Fibroblast of skin of abdomen (primary cell): ENCODE results near the gene KANSL3.
"Not testable (repeated sequence)": the region's sequence is repeated elsewhere in the genome, so short reads cannot be mapped to it uniquely, and the experiment has no call there.

Source experiments
- DNase-seq: peaks from one replicate; pipeline ENCODE4 v3.0.0-alpha.2; 2013

Gene KANSL3

GRCh38 chr2:96604104-96604503 lies 34.0 kb downstream of the KANSL3 start:
- no peak for DNase-seq

DNA sequence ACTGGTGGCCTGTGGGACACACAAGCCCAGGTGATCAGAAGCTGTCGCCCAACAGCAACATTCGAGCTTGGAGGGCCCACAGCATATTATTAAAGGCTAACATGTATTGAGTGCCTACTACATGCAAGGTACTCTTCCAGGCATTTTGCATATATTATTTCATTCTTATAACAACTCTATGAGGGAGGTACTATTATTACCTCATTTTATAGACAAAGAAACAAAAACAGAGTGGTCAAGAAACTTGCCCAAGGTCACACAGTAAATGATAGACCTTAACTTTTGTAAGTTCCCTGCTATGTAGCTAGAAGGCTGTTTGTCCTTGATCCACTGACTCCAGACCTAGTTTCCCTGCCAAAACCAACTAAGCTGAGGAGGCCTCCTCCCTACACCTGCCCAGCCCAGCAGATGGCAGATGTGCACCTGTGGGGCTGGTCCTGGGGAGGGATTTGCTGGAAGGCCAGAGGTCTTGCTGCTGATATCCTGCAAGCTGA lies 35.7 kb downstream of the KANSL3 start:
- no peak for DNase-seq

DNA sequence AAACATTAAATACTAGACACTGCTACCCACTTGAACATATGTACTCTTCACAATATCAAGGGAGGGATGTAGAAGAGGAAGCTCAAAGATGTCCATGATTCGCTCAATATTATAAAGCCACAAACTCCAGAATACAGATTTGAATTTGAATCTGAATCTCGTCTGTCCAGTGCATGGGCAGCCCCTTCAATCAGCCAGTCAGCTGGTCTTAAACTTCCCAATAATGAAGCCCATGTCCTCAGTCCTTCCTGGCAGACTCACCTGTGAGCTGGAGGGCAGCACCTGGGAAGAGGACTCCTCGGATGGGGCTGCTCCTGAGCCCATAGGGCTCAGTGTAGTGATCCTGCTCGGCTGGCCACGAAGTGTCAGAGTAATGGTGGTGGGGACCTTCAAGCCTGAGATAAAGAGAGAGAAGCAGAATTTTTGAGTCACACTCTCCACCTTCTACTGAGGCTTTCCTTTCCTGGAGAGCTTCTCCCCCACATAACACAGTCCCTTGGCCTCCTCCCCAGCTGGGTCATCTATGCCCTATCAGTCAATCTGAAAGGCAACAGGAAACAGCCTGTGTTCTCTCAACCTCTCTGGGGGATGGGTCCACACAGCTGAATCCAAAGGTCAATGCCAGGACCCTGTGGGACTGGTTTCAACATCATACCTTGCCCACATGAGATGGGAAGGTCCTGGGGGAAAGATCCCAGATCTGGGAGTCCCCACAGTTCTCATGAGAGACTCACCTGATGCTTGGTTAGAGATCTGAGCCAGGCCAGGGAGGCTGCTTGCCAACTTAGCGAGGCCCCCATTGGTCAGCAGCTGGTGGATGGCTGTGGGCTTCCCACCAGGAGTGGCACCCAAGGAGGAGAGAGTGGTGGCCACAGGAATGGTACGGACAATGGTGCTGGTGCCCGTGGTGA lies 36.5 kb downstream of the KANSL3 start:
- DNase-seq, result no peak

- no peak for DNase-seq
Measured at GRCh38 chr2:96599941-96600340, 38.2 kb downstream of the KANSL3 start.

DNA sequence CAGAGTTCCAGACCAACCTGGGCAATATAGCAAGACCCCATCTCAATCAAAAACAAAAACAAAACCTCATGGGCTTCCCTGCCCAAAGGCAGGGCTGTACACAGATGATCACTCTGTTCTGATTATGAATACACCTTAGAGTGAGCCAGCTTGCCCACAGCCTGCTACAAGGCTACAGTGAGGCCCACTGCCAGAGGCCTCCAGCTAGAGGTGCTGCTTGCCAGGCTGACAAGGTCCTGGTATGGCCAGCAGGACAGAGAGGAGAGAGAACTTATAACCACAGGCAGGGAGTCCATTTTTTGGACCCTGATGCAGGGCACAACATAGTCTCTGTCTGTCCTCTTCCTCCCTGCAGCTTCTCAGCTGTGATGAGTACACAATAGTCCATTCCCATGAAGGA lies 41.5 kb downstream of the KANSL3 start:
- no peak for DNase-seq

GRCh38 chr2:96594691-96595152 lies 43.4 kb downstream of the KANSL3 start:
- DNase-seq, result no peak

- no peak for DNase-seq
Measured at GRCh38 chr2:96594282-96594681, 43.8 kb downstream of the KANSL3 start.

- no peak for DNase-seq
Measured at GRCh38 chr2:96591494-96591893, 46.6 kb downstream of the KANSL3 start.

DNA sequence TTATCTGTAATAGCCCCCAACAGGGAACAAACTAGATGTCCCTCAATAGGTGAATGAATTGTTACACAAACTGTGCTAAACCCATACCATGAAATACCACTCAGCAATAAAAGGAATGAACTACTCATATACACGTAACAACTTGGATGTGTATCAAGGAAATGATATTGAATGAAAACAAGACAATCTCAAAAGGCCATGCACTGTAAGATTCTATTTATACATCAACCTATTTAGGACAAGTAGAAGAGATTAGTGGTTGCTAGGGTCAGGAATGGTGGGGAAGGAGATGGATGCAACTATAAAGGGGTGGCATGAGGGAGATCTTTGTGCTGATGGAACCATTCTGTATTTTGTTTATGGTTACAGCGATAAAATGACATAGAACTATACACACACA lies 47.1 kb downstream of the KANSL3 start:
- no peak for DNase-seq

- DNase-seq, result no peak
Measured at GRCh38 chr2:96587843-96588242, 50.3 kb downstream of the KANSL3 start.

DNA sequence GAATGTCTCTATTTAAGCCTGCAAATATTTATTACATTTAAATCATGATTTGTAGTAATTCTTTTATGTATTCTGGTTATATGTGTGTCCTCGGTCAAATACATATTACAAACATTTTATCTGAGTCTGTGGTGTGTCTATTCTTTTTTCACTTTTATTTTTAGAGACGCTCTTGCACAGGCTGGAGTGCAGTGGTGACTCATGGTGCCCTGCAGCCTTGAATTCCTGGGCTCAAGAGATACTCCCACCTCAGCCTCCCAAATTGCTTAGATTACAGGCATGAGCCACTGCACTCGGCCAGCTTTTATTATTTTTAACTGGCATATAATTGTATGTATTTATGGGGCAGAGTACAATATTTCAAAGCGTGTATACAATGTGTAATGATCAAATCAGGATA lies 54.1 kb downstream of the KANSL3 start:
- DNase-seq, result no peak

DNA sequence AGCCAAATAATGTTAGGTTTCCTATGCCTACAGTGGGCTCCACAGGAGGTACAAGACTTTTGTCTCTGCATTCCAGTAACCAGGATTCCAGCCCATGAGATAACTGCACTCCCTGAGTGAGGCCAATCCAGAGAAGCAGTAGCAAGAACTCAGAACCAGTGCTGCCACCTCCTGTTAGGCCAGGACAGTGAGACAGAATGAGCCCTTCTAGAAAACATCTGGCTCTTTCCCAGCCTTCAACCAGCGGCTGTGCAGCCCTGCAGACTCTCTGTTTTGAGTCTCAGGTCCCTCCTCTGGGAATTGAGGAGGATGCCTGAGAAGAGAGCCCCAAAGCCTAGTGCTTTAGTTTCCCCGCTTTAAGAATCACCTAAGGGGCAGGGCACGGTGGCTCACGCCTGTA lies 57.3 kb downstream of the KANSL3 start:
- no peak for DNase-seq

GRCh38 chr2:96579422-96579821 lies 58.7 kb downstream of the KANSL3 start:
- DNase-seq, result no peak

- no peak for DNase-seq
Measured at GRCh38 chr2:96578731-96579130, 59.4 kb downstream of the KANSL3 start.

GRCh38 chr2:96577501-96577900 lies 60.6 kb downstream of the KANSL3 start:
- no peak for DNase-seq

DNA sequence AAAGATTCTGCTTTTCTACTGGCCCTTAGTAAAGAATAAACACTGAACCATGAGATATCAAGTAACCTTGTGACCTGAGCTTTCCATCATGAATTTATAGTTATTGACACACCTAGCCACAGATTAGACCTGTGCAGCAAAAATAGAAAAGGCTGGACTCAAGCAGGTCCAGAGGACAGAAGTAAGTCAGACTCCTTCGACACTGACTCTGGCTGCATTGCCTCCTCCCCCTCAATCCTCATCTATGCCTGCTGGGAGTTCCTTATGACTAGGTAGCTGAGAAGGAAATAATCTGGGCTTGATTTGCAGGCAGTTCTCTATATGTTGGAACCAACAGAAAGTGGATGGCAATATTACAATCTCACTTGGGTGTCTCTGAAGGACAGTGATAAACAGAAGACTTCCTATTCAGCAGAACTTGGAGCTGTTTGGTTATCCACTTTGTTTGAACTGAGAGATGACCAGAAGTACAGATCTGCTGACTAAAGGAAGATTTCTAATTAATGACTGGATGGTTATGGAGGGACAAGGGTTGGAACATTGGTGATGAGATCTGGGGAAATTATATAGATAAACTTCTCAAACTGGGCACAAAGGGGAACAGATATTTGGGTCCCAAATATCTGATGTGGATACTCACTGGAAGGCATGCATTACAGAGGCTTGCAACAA lies 62.2 kb downstream of the KANSL3 start:
- no peak for DNase-seq

GRCh38 chr2:96574364-96574763 lies 63.7 kb downstream of the KANSL3 start:
- no peak for DNase-seq

GRCh38 chr2:96568094-96568493 lies 70.0 kb downstream of the KANSL3 start:
- no peak for DNase-seq

- DNase-seq, result no peak
Measured at GRCh38 chr2:96565111-96565510, 73.0 kb downstream of the KANSL3 start.

GRCh38 chr2:96564563-96564962 lies 73.5 kb downstream of the KANSL3 start:
- no peak for DNase-seq

DNA sequence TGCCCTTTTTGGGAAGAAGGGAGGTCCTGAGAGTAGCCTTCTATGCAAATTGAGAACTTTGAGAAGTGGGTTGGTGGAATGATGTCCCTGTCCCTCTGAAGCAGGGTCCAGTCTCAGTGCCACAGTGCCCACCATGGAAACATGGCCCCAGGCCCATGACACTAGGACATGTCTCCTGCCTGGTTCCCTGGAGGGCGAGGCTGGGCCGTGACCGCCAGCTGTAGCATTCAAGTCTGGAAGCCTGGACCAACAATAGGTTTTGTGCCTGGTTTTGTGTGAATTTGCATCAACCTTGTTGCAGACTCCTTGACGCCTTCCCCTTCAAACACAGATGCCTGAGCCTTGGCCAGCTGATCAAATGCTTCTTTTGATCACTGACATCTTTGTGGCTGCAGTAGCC lies 74.1 kb downstream of the KANSL3 start:
- DNase-seq, result no peak

DNA sequence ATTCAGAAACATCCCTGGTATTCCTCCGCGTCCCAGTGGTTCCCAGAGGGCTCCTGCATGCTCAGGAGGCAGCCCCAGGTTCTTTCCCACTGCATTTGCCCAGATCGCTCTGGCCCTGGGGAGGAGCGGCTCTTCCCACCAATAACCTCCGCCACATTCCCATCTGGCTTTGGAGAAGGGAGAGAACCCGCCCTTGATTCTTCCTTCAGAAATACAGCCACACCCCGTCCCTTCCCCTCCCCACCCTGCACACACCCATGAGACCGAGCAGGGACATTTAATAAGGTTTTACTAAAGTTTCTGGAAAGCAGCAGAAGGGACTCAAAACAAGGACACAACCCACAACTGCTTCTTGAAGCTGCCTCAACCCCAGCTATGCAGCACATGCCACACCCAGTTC lies 79.6 kb downstream of the KANSL3 start:
- no peak for DNase-seq

GRCh38 chr2:96558061-96558460 lies 80.1 kb downstream of the KANSL3 start:
- no peak for DNase-seq

GRCh38 chr2:96557421-96557820 lies 80.7 kb downstream of the KANSL3 start:
- not testable (repeated sequence) for DNase-seq
